Parathyroid adenoma (tissue), 2 donors: ENCODE results near the gene GRIK1.

Source experiments
- H2AFZ ChIP-seq: fragments of 300-600 bp; sonication (generic); one replicate; pipeline ENCODE4 v1.7.0; 2017; ENCODE audit warnings: antibody characterized with exemption, mild to moderate bottlenecking
- H3K27ac ChIP-seq: fragments of 300-600 bp; sonication (generic); one replicate; pipeline ENCODE4 v1.7.0; 2017
- H3K27me3 ChIP-seq: fragments of 300-600 bp; sonication (generic); one replicate; pipeline ENCODE4 v1.7.0; 2017; ENCODE audit warnings: low read length; ENCODE audit not compliant: control insufficient read depth, insufficient read depth
- H3K36me3 ChIP-seq: fragments of 300-600 bp; sonication (generic); one replicate; pipeline ENCODE4 v1.7.0; 2017; ENCODE audit warnings: low read length; ENCODE audit not compliant: control insufficient read depth, insufficient read depth
- H3K4me1 ChIP-seq: fragments of 300-600 bp; sonication (generic); one replicate; pipeline ENCODE4 v1.7.0; 2017; ENCODE audit warnings: control low read depth
- H3K4me2 ChIP-seq: fragments of 300-600 bp; sonication (generic); one replicate; pipeline ENCODE4 v1.7.0; 2017; ENCODE audit warnings: low read length
- H3K4me3 ChIP-seq: fragments of 300-600 bp; sonication (generic); one replicate; pipeline ENCODE4 v1.7.0; 2017; ENCODE audit warnings: low read depth, low read length
- H3K79me2 ChIP-seq: fragments of 300-600 bp; sonication (generic); one replicate; pipeline ENCODE4 v1.7.0; 2017; ENCODE audit warnings: control low read depth
- H3K9ac ChIP-seq: fragments of 300-600 bp; sonication (generic); one replicate; pipeline ENCODE4 v1.7.0; 2017; ENCODE audit warnings: mild to moderate bottlenecking
- H3K9me3 ChIP-seq: fragments of 300-600 bp; sonication (generic); one replicate; pipeline ENCODE4 v1.7.0; 2017; ENCODE audit warnings: low read length; ENCODE audit not compliant: control insufficient read depth
- CTCF ChIP-seq: fragments of 300-600 bp; sonication (generic); IDR thresholded peaks from one replicate; pipeline ENCODE4 v1.7.0; 2017; ENCODE audit warnings: antibody characterized with exemption, mild to moderate bottlenecking
- donor health status: primary hyperparathyroidism.

GRIK1 gene

GRCh38 chr21:29825936-29826335 is 113.9 kb downstream of the GRIK1 start:
- Histone ChIP-seq H3K9me3 (no peaks in the 10 kb centered on the region), H2AFZ (no peak overlapping the region), H3K4me2 (no peak overlapping the region), H3K27ac (no peak overlapping the region), H3K36me3 (no peaks in the 10 kb centered on the region), H3K27me3 (no peaks in the 10 kb centered on the region), H3K79me2 (no peaks in the 10 kb centered on the region), H3K4me1 (no peaks in the 10 kb centered on the region), H3K9ac (no peak overlapping the region), H3K4me3 (no peak overlapping the region)
- no peak for TF ChIP-seq CTCF

GRCh38 chr21:29825345-29825744 is 114.5 kb downstream of the GRIK1 start:
- no peaks in the 10 kb centered on the region for H3K79me2 ChIP-seq
- H3K36me3 ChIP-seq = no peaks in the 10 kb centered on the region
- H3K4me1 ChIP-seq = no peaks in the 10 kb centered on the region
- no peak overlapping the region for H3K27ac ChIP-seq
- H3K27me3 ChIP-seq = no peaks in the 10 kb centered on the region
- no peak overlapping the region for H3K4me3 ChIP-seq
- no peaks in the 10 kb centered on the region for H3K9me3 ChIP-seq
- H3K9ac ChIP-seq = no peak overlapping the region
- no peak for TF ChIP-seq CTCF
- H2AFZ ChIP-seq = no peak overlapping the region
- H3K4me2 ChIP-seq = no peak overlapping the region

- Histone ChIP-seq H3K9me3 (no peaks in the 10 kb centered on the region), H3K79me2 (no peaks in the 10 kb centered on the region), H3K36me3 (no peaks in the 10 kb centered on the region), H3K27me3 (no peaks in the 10 kb centered on the region), H3K4me1 (no peaks in the 10 kb centered on the region), H2AFZ (no peak overlapping the region), H3K4me3 (no peak overlapping the region), H3K9ac (no peak overlapping the region), H3K27ac (no peak overlapping the region), H3K4me2 (no peak overlapping the region)
- no peak for TF ChIP-seq CTCF
These were observed 117.7 kb downstream of the GRIK1 start for GRCh38 chr21:29822064-29822463.

- no peak for TF ChIP-seq CTCF
- Histone ChIP-seq H3K36me3 (no peaks in the 10 kb centered on the region), H3K4me1 (no peaks in the 10 kb centered on the region), H3K9ac (no peak overlapping the region), H3K27me3 (no peaks in the 10 kb centered on the region), H3K4me2 (no peak overlapping the region), H3K9me3 (no peaks in the 10 kb centered on the region), H3K4me3 (no peak overlapping the region), H2AFZ (no peak overlapping the region), H3K79me2 (no peaks in the 10 kb centered on the region), H3K27ac (no peak overlapping the region)
These were observed 118.6 kb downstream of the GRIK1 start for GRCh38 chr21:29821230-29821629.

GRCh38 chr21:29819675-29820326 is 120.0 kb downstream of the GRIK1 start:
- Histone ChIP-seq H3K79me2 (no peaks in the 10 kb centered on the region), H2AFZ (no peak overlapping the region), H3K27me3 (no peaks in the 10 kb centered on the region), H3K4me2 (no peak overlapping the region), H3K27ac (no peak overlapping the region), H3K4me1 (no peaks in the 10 kb centered on the region), H3K9me3 (no peaks in the 10 kb centered on the region), H3K36me3 (no peaks in the 10 kb centered on the region), H3K4me3 (no peak overlapping the region), H3K9ac (no peak overlapping the region)
- no peak for TF ChIP-seq CTCF
